K562 (cell line): Measurements from ENCODE around the gene LMBR1. TPM values are rescaled to one million over a fixed set of nuclear protein-coding genes. Genes with fewer than 3 reads are reported as not detected.

Experiments used
- ARNT ChIP-seq, 2 experiments: fragments of 450-650 bp; IDR thresholded peaks; 2 replicates each; pipeline ENCODE4 v1.6.1; 2016; ENCODE audit warnings: mild to moderate bottlenecking in 1 of 2
- CEBPB ChIP-seq: fragments of 450-650 bp; IDR thresholded peaks from 2 replicates; pipeline ENCODE4 v1.6.1; 2016; ENCODE audit warnings: missing genetic modification characterization, missing compliant biosample characterization
- CHD2 ChIP-seq: IDR thresholded peaks from 2 replicates; pipeline ENCODE4 v1.6.1; 2011; ENCODE audit warnings: low read depth, low read length
- CREB5 ChIP-seq: fragments of 250-450 bp; sonication (Bioruptor Pico); IDR thresholded peaks from 2 replicates; pipeline ENCODE4 v1.5.0; 2020; ENCODE audit warnings: mild to moderate bottlenecking
- EHMT2 ChIP-seq: fragments of 450-650 bp; IDR thresholded peaks from 2 replicates; pipeline ENCODE4 v1.6.1; 2018; ENCODE audit warnings: antibody characterized with exemption
- FOXO4 ChIP-seq: fragments of 450-650 bp; formaldehyde crosslinking; IDR thresholded peaks from 2 replicates; pipeline ENCODE4 v1.4.0; 2020; ENCODE audit warnings: mild to moderate bottlenecking, moderate library complexity
- GTF2B ChIP-seq: IDR thresholded peaks from 2 replicates; pipeline ENCODE4 v1.6.1; 2011; ENCODE audit not compliant: insufficient read length; ENCODE audit errors: extremely low read depth
- JUND ChIP-seq, 2 experiments: IDR thresholded peaks; 2 replicates in 1 of 2; 3 replicates in 1 of 2; pipeline ENCODE4 v1.6.1; 2011; ENCODE audit warnings: borderline replicate concordance in 2 of 2, low read depth in 2 of 2, low read length in 2 of 2, improper control_type of control experiment in 1 of 2, missing biosample characterization in 1 of 2, missing genetic modification characterization in 1 of 2, missing genetic modification reagents in 1 of 2
- MLX ChIP-seq, 2 experiments: fragments of 450-650 bp in 1 of 2; sonication (generic) in 1 of 2; formaldehyde crosslinking; conservative IDR thresholded peaks; 2 replicates each; pipeline versions ENCODE4 v1.4.0 to v1.8.1; 2020 to 2022; ENCODE audit warnings: mild to moderate bottlenecking in 1 of 2, missing genetic modification reagents in 1 of 2
- NBN ChIP-seq: fragments of 450-650 bp; IDR thresholded peaks from 2 replicates; pipeline ENCODE4 v1.6.1; 2016; ENCODE audit warnings: low read depth, mild to moderate bottlenecking
- SFPQ ChIP-seq: fragments of 200-400 bp; formaldehyde crosslinking; IDR thresholded peaks from 2 replicates; pipeline ENCODE4 v1.6.1; 2017; ENCODE audit warnings: mild to moderate bottlenecking, low read depth, low read length, moderate library complexity
- SP1 ChIP-seq: sonication (generic); formaldehyde crosslinking; IDR thresholded peaks from 2 replicates; pipeline ENCODE4 v1.8.1; 2022; ENCODE audit warnings: mild to moderate bottlenecking, missing genetic modification reagents
- ZNF23 ChIP-seq: fragments of 250-450 bp; sonication (Bioruptor Pico); IDR thresholded peaks from 2 replicates; pipeline ENCODE4 v1.4.0; 2020; ENCODE audit warnings: mild to moderate bottlenecking
- ZNF354B ChIP-seq: fragments of 250-450 bp; sonication (Bioruptor Pico); IDR thresholded peaks from 2 replicates; pipeline ENCODE4 v1.4.0; 2020
- ZNF41 ChIP-seq: fragments of 250-450 bp; sonication (Bioruptor Pico); conservative IDR thresholded peaks from 2 replicates; pipeline ENCODE4 v1.4.0; 2020; ENCODE audit warnings: mild to moderate bottlenecking
- ZNF518B ChIP-seq: fragments of 250-450 bp; sonication (Bioruptor Pico); IDR thresholded peaks from 2 replicates; pipeline ENCODE4 v1.5.0; 2021; ENCODE audit warnings: mild to moderate bottlenecking, moderate library complexity
- polyA plus RNA-seq, 8 experiments: library from polyadenylated mRNA; depleted of rRNA in 4 of 8; stranded (reverse) in 5 of 8; unstranded in 3 of 8; fragments of >200 nt; fragmentation: Nextera tagmentation in 2 of 8; fragmentation: Illumina TruSeq in 1 of 8; extraction: Ambion mirVana in 2 of 8; extraction: Trizol in 1 of 8; gene quantifications; 2 replicates each; pipeline versions ENCODE4 v1.2.1 to v1.2.3, GENCODE V29; 2011 to 2014; ENCODE audit warnings: inconsistent platforms in 1 of 8, missing spikeins in 1 of 8
- total RNA-seq, 7 experiments: library from RNA; depleted of rRNA in 6 of 7; stranded (reverse); fragments of >200 nt in 6 of 7; fragmentation: Illumina TruSeq in 2 of 7; extraction: Trizol in 2 of 7; gene quantifications; 2 replicates each; pipeline versions ENCODE4 v1.2.1 to v1.2.3, GENCODE V29; 2011 to 2021; ENCODE audit warnings: low replicate concordance in 1 of 7

LMBR1 gene
- total and polyA plus RNA-seq, 9 of the 15 experiments (the other 6 are each of a cell fraction or from before 2014, with no cell fraction given) = 7.7 to 90.0 (median 59.9) TPM

GRCh38 chr7:156640257-156640948 lies 252.6 kb downstream of the LMBR1 start, which contains the start of gene RNF32 (continued):
- no peak for TF ChIP-seq SFPQ
- 0 out of 2 replicates have a peak, but pooled peaks have one; percentile 42 for TF ChIP-seq NBN
- TF ChIP-seq CEBPB (tag) = no peak
- no peak for TF ChIP-seq GTF2B
- peak; percentile 56 for TF ChIP-seq CHD2
- TF ChIP-seq ZNF354B (CRISPR knock-in tag) = 0 out of 2 replicates have a peak, but pooled peaks have one; percentile 18
- TF ChIP-seq ZNF41 (CRISPR knock-in tag) = peak; percentile 58; the same call in 1 of the 2 replicates
- TF ChIP-seq JUND (IDR thresholded peaks at IDR 0.05; ENCODE audit: borderline replicate concordance, low read depth, low read length) = peak; percentile 57
- no peak; the same call in 2 of the 3 replicates for TF ChIP-seq JUND (tag; IDR thresholded peaks at IDR 0.05; ENCODE audit: borderline replicate concordance, low read depth, low read length)
- TF ChIP-seq ARNT (IDR thresholded peaks at IDR 0.05) = no peak
- TF ChIP-seq EHMT2 = no peak
- TF ChIP-seq ZNF23 = no peak
- TF ChIP-seq ZNF518B (CRISPR knock-in tag) = no peak
- peak in 1 of 2 experiments; percentile 83; a peak in 1 of 4 replicates for TF ChIP-seq MLX (CRISPR knock-in tag; conservative IDR thresholded peaks at IDR 0.05)
- no peak for TF ChIP-seq CREB5 (CRISPR knock-in tag)
- TF ChIP-seq FOXO4 (CRISPR knock-in tag) = no peak; the same call in 1 of the 2 replicates
- peak; percentile 65 for TF ChIP-seq SP1 (CRISPR knock-in tag)
